ENCODE data around the gene PI16.

Gene PI16

GRCh38 chr6:36979347-36979742, 24.8 kb downstream of the PI16 start:
- peak; percentile 84 for DNase-seq (ENCODE audit: low read depth)
- peak; percentile 90 for TF ChIP-seq CTCF (conservative IDR thresholded peaks at IDR 0.05; ENCODE audit: low read depth, low read length)
- H3K4me3 ChIP-seq (ENCODE audit: low read depth, low read length), result no peak overlapping the region

GRCh38 chr6:36980129-36980528, 25.6 kb downstream of the PI16 start:
- no peak overlapping the region for H3K4me3 ChIP-seq (ENCODE audit: low read depth, low read length)
- no peak for DNase-seq (ENCODE audit: low read depth)
- no peak for TF ChIP-seq CTCF (conservative IDR thresholded peaks at IDR 0.05; ENCODE audit: low read depth, low read length)

- H3K4me3 ChIP-seq (ENCODE audit: low read depth, low read length), result no peak overlapping the region
- TF ChIP-seq CTCF (conservative IDR thresholded peaks at IDR 0.05; ENCODE audit: low read depth, low read length), result peak; percentile 47
- no peak for DNase-seq (ENCODE audit: low read depth)
These were observed 26.5 kb downstream of the PI16 start for GRCh38 chr6:36980876-36981619.

GRCh38 chr6:36983538-36983937, 29.0 kb downstream of the PI16 start:
- no peak for DNase-seq (ENCODE audit: low read depth)
- H3K4me3 ChIP-seq (ENCODE audit: low read depth, low read length), result peak overlapping the region; percentile 100
- TF ChIP-seq CTCF (conservative IDR thresholded peaks at IDR 0.05; ENCODE audit: low read depth, low read length), result no peak

GRCh38 chr6:36984581-36985416, 30.3 kb downstream of the PI16 start:
- DNase-seq (ENCODE audit: low read depth), result peak; percentile 72

GRCh38 chr6:36985417-36985807, 30.9 kb downstream of the PI16 start:
- no peak for DNase-seq (ENCODE audit: low read depth)
- peak overlapping the region; percentile 100 for H3K4me3 ChIP-seq (ENCODE audit: low read depth, low read length)
- no peak for TF ChIP-seq CTCF (conservative IDR thresholded peaks at IDR 0.05; ENCODE audit: low read depth, low read length)

More at GRCh38 chr6:36984581-36985416, 30.3 kb downstream of the PI16 start:
- H3K4me3 ChIP-seq (ENCODE audit: low read depth, low read length), result peak overlapping the region; percentile 100
- TF ChIP-seq CTCF (conservative IDR thresholded peaks at IDR 0.05; ENCODE audit: low read depth, low read length), result no peak

Measured in choroid plexus epithelial cell (primary cell).